Epithelial cell of esophagus (primary cell): ENCODE measurements around the gene CLEC1A.

Experiments
- DNase-seq: peaks from one replicate; pipeline ENCODE4 v3.0.0; 2010; ENCODE audit warnings: low read depth
- H3K4me3 ChIP-seq: 2 replicates; pipeline ENCODE4 v1.5.1; 2011; ENCODE audit warnings: mild to moderate bottlenecking, low read length, control low read depth
- TF ChIP-seq, protein P1 (sequence below): IDR thresholded peaks from 2 replicates; pipeline ENCODE4 v1.5.1; 2011; ENCODE audit warnings: low read depth, mild to moderate bottlenecking, low read length, control low read depth, inconsistent platforms; ENCODE audit not compliant: insufficient read depth; ENCODE audit errors: missing control alignments

Gene CLEC1A

DNA sequence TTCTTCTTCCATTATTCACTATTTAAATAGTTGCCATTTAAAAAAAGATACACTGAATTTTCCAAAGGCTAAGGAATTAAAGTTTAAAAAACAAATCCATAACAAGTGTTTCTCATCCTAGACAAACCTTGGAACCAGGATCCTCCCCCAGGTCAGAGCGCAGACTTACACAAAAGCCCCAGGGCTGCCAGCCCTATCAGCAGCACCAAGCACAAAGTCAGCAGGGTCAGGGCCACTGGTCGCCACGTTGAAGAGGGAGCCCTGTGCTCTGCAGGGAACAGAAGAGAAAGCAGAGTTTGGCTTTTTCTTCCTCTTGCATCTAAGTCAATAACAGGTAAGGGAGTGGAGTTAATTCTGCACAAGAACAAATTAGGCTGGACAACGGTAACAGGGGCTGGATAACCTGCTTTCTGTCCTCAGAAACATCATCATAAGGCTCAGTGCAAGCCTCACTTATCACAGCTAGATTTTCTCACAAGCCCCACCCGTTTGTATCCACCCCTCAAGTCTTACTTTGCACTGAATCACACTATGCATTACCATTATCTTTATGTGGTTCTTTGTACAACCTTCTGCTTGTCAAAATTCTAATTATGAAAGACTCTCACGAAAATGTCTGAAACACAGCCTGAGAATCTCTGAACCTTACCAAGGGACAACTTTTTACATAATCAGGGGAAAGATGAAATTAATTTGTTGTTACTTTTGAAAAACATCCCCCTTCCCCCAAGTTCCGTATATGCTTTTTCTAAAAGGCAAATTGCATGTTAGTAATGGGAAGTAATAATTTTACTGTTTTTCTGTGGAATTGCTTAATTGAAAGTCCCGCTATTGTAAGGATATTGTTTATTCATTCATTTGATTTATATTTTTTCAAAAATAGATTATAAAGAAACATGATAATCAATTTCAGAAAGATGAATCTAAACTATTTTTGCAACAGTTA is 9.6 kb downstream of the CLEC1A start:
- no peak for DNase-seq
- no peak overlapping the region for H3K4me3 ChIP-seq
- TF ChIP-seq, protein P1, sequence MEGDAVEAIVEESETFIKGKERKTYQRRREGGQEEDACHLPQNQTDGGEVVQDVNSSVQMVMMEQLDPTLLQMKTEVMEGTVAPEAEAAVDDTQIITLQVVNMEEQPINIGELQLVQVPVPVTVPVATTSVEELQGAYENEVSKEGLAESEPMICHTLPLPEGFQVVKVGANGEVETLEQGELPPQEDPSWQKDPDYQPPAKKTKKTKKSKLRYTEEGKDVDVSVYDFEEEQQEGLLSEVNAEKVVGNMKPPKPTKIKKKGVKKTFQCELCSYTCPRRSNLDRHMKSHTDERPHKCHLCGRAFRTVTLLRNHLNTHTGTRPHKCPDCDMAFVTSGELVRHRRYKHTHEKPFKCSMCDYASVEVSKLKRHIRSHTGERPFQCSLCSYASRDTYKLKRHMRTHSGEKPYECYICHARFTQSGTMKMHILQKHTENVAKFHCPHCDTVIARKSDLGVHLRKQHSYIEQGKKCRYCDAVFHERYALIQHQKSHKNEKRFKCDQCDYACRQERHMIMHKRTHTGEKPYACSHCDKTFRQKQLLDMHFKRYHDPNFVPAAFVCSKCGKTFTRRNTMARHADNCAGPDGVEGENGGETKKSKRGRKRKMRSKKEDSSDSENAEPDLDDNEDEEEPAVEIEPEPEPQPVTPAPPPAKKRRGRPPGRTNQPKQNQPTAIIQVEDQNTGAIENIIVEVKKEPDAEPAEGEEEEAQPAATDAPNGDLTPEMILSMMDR, result no peak

DNA sequence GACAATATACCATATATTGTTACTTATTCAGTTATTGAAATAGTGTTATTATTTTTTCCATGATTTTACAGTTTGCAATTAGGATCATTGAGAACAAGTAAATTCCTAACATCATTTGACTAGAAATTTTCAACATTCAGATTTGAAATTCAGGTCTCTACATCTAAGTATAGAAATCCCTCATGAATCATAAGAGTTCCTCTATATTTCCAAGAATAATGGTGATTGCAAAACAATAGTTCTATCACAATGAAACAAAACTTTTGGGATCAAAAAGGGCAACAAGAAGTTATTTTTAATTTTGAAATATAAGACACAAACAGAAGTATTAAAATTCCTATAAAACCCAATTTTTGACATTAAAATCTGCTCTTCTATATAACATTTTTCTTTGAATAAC is 10.8 kb downstream of the CLEC1A start:
- DNase-seq, result no peak
- TF ChIP-seq, protein P1, result no peak
- H3K4me3 ChIP-seq, result no peak overlapping the region

DNA sequence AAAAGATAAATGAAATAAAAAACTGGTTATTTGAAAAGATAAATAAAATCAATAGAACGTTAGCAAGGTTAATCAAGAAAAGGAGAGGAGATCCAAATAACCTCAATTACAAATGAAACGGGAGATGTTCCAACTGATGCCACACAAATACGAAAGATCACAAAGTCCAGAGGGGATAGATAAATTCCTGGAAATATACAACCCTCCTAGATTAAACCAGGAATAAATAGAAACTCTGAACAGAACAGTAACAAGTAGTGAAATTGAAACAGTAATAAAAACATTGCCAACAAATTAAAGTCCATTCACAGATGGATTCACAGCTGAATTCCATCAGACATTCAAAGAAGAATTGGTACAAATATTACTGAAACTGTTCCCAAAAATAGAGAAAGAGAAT is 12.4 kb downstream of the CLEC1A start:
- TF ChIP-seq, protein P1, result no peak
- no peak for DNase-seq
- no peak overlapping the region for H3K4me3 ChIP-seq

DNA sequence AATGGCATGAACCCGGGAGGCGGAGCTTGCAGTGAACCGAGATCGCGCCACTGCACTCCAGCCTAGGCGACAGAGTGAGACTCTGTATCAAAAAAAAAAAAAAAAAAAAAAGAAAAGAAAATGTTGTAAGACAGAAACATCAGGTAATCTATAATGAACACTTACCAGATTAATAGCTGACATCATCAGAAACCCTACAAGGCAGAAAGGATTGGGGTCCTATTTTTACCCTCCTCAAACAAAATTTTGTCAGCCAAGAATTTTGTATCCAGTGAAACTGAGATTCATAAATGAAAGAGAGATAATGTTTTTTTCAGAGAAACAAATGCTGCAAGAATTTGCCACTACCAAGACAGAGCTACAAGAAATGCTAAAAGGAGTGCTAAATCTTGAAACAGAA is 14.1 kb downstream of the CLEC1A start:
- TF ChIP-seq, protein P1, result no peak
- DNase-seq, result no peak
- no peak overlapping the region for H3K4me3 ChIP-seq

DNA sequence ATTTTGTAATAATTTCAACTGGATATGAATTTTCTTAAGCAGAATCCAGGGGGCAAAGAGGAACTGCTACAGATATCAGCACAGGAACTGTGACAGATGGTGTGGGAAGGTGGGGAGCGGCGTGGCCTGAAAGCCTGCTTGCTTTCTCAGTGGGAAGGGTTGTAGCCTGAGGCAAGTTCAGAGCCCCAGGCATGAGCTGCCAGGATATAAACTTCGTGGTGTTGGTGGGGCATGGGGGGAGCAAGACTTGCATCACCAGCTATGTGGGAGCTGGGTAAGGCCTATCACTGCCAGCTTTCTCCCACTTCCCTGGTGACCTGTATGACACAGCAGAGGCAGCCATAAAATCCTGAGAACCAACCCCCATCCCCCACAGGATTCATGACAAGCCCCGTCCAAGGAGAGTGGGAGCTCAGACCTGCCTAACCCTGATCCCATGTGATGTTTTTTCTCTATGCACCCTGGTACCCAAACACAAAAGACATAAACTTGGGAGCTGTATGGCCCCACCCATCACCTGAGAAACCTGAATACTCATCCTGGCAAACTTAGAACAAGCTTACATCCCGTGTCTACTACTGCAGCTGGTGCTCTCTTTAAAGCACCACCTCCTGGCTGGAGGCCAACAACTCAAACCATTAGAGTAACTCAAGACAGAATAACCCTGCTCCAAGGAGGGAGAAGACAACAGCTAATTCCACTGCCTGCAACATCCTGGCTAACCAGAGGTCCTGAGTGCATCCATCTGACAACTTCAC is 16.5 kb downstream of the CLEC1A start:
- no peak for DNase-seq
- TF ChIP-seq, protein P1, result no peak
- H3K4me3 ChIP-seq, result no peak overlapping the region

DNA sequence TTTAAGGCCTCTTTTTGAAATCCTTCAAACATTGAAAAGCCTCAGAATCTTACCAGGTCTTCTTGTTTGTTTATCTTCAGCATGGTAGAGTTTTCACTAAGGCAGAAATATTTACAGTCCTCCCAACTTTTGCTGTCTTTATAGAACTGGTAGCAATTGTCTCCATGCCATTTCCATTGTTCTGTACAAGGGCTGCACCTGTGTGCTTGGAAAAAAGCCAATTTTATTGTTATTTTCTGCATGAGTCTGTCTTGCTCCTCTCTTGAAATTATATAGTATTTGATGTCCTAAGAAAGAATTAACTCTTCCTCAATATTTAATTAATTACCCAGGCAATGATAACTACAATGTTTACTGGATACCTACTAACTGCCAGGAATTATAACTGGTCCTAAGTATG is 23.3 kb downstream of the CLEC1A start:
- no peak for DNase-seq
- H3K4me3 ChIP-seq, result no peak overlapping the region
- TF ChIP-seq, protein P1, result no peak
